SK-N-SH (cell line): ENCODE measurements around the gene TRMT44. TPM values are rescaled to one million over a fixed set of nuclear protein-coding genes. Genes with fewer than 3 reads are reported as not detected.

ENCODE experiments used
- CTCF ChIA-PET: fragments of 300-600, 350-600 bp; formaldehyde crosslinking; extraction: SDS; loops from one replicate; lab custom pipeline; 2021; lab: Yijun Ruan, JAX
- POLR2A ChIA-PET: fragments of 350-600 bp; sonication (Branson Sonifier 250); formaldehyde crosslinking; extraction: SDS; loops from one replicate; lab custom pipeline; 2020; ENCODE audit warnings: antibody characterized with exemption, inconsistent platforms; lab: Yijun Ruan, JAX
- DNase-seq: peaks from one replicate; pipeline ENCODE4 v3.0.0; 2012
- H2AFZ ChIP-seq: fragments of 200-600 bp; sonication (generic); 2 replicates; pipeline ENCODE4 v1.8.1; 2016; ENCODE audit warnings: antibody characterized with exemption, mild to moderate bottlenecking, low read depth
- H3F3A ChIP-seq: fragments of 200-600 bp; sonication (generic); replicated peaks from 2 replicates; pipeline ENCODE3; 2016; ENCODE audit warnings: antibody characterized with exemption, mild to moderate bottlenecking; ENCODE audit not compliant: insufficient read depth
- H3K27ac ChIP-seq, 2 experiments: fragments of 200-500 bp in 1 of 2; fragments of 200-600 bp in 1 of 2; sonication (Bioruptor generic) in 1 of 2; sonication (generic), shearing (Covaris generic) in 1 of 2; 2 replicates each; pipeline versions ENCODE4 v1.5.1 to v1.6.1; 2014 to 2016; ENCODE audit warnings: low read depth in 2 of 2, inconsistent platforms in 1 of 2, low read length in 1 of 2, mild to moderate bottlenecking in 1 of 2, mixed read lengths in 1 of 2
- H3K27me3 ChIP-seq: fragments of 200-600 bp; sonication (generic), shearing (Covaris generic); 2 replicates; pipeline ENCODE4 v1.6.1; 2016; ENCODE audit warnings: mixed run types; ENCODE audit not compliant: insufficient read depth
- H3K36me3 ChIP-seq, 2 experiments: fragments of 200-500 bp in 1 of 2; fragments of 200-600 bp in 1 of 2; sonication (Bioruptor generic) in 1 of 2; sonication (generic) in 1 of 2; replicated peaks in 1 of 2; 2 replicates each; pipeline versions ENCODE3 to v1.5.1; 2014 to 2016; ENCODE audit warnings: low read length in 1 of 2, mild to moderate bottlenecking in 1 of 2; ENCODE audit not compliant: insufficient read depth in 2 of 2, control insufficient read depth in 1 of 2
- H3K4me1 ChIP-seq, 2 experiments: fragments of 200-500 bp in 1 of 2; fragments of 200-600 bp in 1 of 2; sonication (Bioruptor generic) in 1 of 2; sonication (generic), shearing (Covaris generic) in 1 of 2; 2 replicates each; pipeline versions ENCODE4 v1.5.1 to v1.6.1; 2014 to 2016; ENCODE audit warnings: low read depth in 1 of 2, low read length in 1 of 2, mixed run types in 1 of 2; ENCODE audit not compliant: insufficient read depth in 2 of 2, control insufficient read depth in 1 of 2
- H3K4me2 ChIP-seq: fragments of 200-600 bp; sonication (generic), shearing (Covaris generic); 2 replicates; pipeline ENCODE4 v1.6.1; 2017; ENCODE audit warnings: mixed run types
- H3K4me3 ChIP-seq, 2 experiments: fragments of 200-500 bp in 1 of 2; fragments of 200-600 bp in 1 of 2; sonication (Bioruptor generic) in 1 of 2; sonication (generic), shearing (Covaris generic) in 1 of 2; 2 replicates each; pipeline versions ENCODE4 v1.5.1 to v1.8.1; 2014 to 2016; ENCODE audit warnings: low read depth in 2 of 2, inconsistent platforms in 1 of 2, low read length in 1 of 2, mild to moderate bottlenecking in 1 of 2, mixed read lengths in 1 of 2, moderate library complexity in 1 of 2
- H3K79me2 ChIP-seq: fragments of 200-600 bp; sonication (generic); 2 replicates; pipeline ENCODE4 v1.8.1; 2017; ENCODE audit warnings: mild to moderate bottlenecking; ENCODE audit not compliant: insufficient read depth
- H3K9ac ChIP-seq: fragments of 200-600 bp; sonication (generic); 2 replicates; pipeline ENCODE4 v1.6.1; 2017; ENCODE audit warnings: mixed run types
- H3K9me2 ChIP-seq: fragments of 200-600 bp; sonication (generic); 2 replicates; pipeline ENCODE4 v1.6.1; 2017; ENCODE audit warnings: mixed run types
- H3K9me3 ChIP-seq: fragments of 200-600 bp; sonication (generic); 2 replicates; pipeline ENCODE4 v1.6.1; 2017; ENCODE audit warnings: mixed run types, mild to moderate bottlenecking, moderate library complexity
- H4K20me1 ChIP-seq: fragments of 200-600 bp; sonication (generic); 2 replicates; pipeline ENCODE4 v1.6.1; 2017; ENCODE audit warnings: mild to moderate bottlenecking, mixed run types; ENCODE audit not compliant: insufficient read depth
- EP300 ChIP-seq, 2 experiments: IDR thresholded peaks; 2 replicates each; pipeline versions ENCODE4 v1.4.0 to v1.6.1; 2012; ENCODE audit warnings: borderline replicate concordance in 1 of 2, low read depth in 1 of 2, low read length in 1 of 2
- EZH2phosphoT487 ChIP-seq: fragments of 200-600 bp; sonication (generic); IDR thresholded peaks from 2 replicates; pipeline ENCODE4 v1.6.1; 2017; ENCODE audit warnings: low read depth, mixed run types, mild to moderate bottlenecking, antibody characterized with exemption, moderate library complexity, borderline replicate concordance
- FOSL2 ChIP-seq: IDR thresholded peaks from 2 replicates; pipeline ENCODE4 v1.4.0; 2012; ENCODE audit warnings: low read depth, mild to moderate bottlenecking, moderate library complexity, borderline replicate concordance
- GABPA ChIP-seq: IDR thresholded peaks from 2 replicates; pipeline ENCODE4 v1.4.0; 2012; ENCODE audit warnings: low read depth, mild to moderate bottlenecking
- IRF3 ChIP-seq: fragments of 150-350 bp; IDR thresholded peaks from 2 replicates; pipeline ENCODE4 v1.6.1; 2016; ENCODE audit warnings: mild to moderate bottlenecking, low read depth, low read length
- JUND ChIP-seq: IDR thresholded peaks from 2 replicates; pipeline ENCODE4 v1.4.0; 2012
- MXI1 ChIP-seq: IDR thresholded peaks from 2 replicates; pipeline ENCODE4 v1.6.1; 2012; ENCODE audit warnings: mild to moderate bottlenecking, low read depth, low read length, improper control_type of control experiment
- RAD21 ChIP-seq: IDR thresholded peaks from 2 replicates; pipeline ENCODE4 v1.6.1; 2012; ENCODE audit warnings: mild to moderate bottlenecking, low read length
- RCOR1 ChIP-seq: fragments of 150-350 bp; IDR thresholded peaks from 2 replicates; pipeline ENCODE4 v1.6.1; 2017; ENCODE audit warnings: antibody characterized with exemption, low read length
- SIN3A ChIP-seq: IDR thresholded peaks from 2 replicates; pipeline ENCODE4 v1.6.1; 2012; ENCODE audit warnings: low read depth, mild to moderate bottlenecking, low read length, moderate library complexity, borderline replicate concordance
- SMC3 ChIP-seq: IDR thresholded peaks from 2 replicates; pipeline ENCODE4 v1.6.1; 2012; ENCODE audit warnings: low read depth, low read length, improper control_type of control experiment
- TEAD4 ChIP-seq: IDR thresholded peaks from 2 replicates; pipeline ENCODE4 v1.4.0; 2012; ENCODE audit warnings: mild to moderate bottlenecking, borderline replicate concordance; ENCODE audit not compliant: insufficient read depth
- YY1 ChIP-seq: IDR thresholded peaks from 2 replicates; pipeline ENCODE4 v1.4.0; 2012; ENCODE audit warnings: low read depth, mild to moderate bottlenecking
- WGBS: methylation state at CpG from one replicate; pipeline ENCODE4 v1.1.6; 2017; ENCODE audit warnings: low lambda C conversion rate; 5-methylcytosine and 5-hydroxymethylcytosine counted together
- polyA plus RNA-seq, 3 experiments: library from polyadenylated mRNA; depleted of rRNA; stranded (reverse); fragments of >200 nt; gene quantifications; 2 replicates each; pipeline ENCODE4 v1.2.3, GENCODE V29; 2012
- TF ChIP-seq, protein P1 (sequence below): IDR thresholded peaks from 2 replicates; pipeline ENCODE4 v1.4.0; 2012; ENCODE audit warnings: low read depth, borderline replicate concordance
- TF ChIP-seq, protein P2 (sequence below): IDR thresholded peaks from 2 replicates; pipeline ENCODE4 v1.6.1; 2012; ENCODE audit warnings: mild to moderate bottlenecking, low read depth, low read length, moderate library complexity

The TRMT44 gene
- polyA plus RNA-seq, 1 of the 3 experiments (the other 2 are of a cell fraction), result 6.0 TPM

DNA sequence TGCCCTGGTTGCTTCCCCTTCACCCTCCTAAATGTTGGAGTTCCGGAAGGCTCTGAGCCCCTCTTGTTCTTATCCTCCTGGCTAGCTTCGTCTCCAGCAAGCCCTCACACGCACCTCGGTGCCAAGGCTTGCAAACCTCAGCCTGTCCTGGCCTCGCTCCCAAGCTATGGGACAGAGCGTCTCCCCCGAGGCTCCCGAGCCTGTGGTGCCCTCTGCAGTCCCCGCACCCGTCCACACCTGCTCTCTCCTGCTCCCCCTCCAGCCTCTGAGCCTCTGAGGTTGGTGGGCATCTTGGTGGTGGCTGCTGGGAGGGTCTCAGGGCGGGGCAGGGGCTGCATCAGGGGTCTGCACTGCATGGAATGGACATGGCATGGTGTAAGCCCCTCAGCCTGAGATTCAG is 63.2 kb downstream of the TRMT44 start:
- no peak overlapping the region for H3K27ac ChIP-seq
- DNase-seq, result no peak
- ChIA-PET POLR2A (no interaction called here), CTCF (interaction anchor here (0.7 to 5.9 kb wide), 5 partner anchors 9 to 262 kb away, joined by 3 to 27 read pairs (median 4); no protein-coding TSS in a partner anchor)
- H2AFZ ChIP-seq, result no peak overlapping the region
- H3F3A ChIP-seq, result no peaks in the 10 kb centered on the region
- H3K4me1 ChIP-seq, result peaks cover 0 to 9% of the 10 kb centered on the region in 2 experiments; a peak in 1 of 4 replicates
- WGBS, result 19% methylated on average over 11 of the region's 11 CpGs
- H3K36me3 ChIP-seq, result no peaks in the 10 kb centered on the region
- H3K9me2 ChIP-seq, result no peaks in the 10 kb centered on the region
- no peaks in the 10 kb centered on the region for H3K79me2 ChIP-seq
- H3K9ac ChIP-seq, result no peak overlapping the region
- H3K4me2 ChIP-seq, result no peak overlapping the region
- H3K9me3 ChIP-seq, result no peaks in the 10 kb centered on the region
- TF ChIP-seq TEAD4, result no peak
- TF ChIP-seq, protein P1, sequence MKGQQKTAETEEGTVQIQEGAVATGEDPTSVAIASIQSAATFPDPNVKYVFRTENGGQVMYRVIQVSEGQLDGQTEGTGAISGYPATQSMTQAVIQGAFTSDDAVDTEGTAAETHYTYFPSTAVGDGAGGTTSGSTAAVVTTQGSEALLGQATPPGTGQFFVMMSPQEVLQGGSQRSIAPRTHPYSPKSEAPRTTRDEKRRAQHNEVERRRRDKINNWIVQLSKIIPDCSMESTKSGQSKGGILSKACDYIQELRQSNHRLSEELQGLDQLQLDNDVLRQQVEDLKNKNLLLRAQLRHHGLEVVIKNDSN, result no peak
- no peak for TF ChIP-seq EZH2phosphoT487
- no peak for TF ChIP-seq SMC3
- no peak for TF ChIP-seq YY1
- H4K20me1 ChIP-seq, result no peaks in the 10 kb centered on the region
- no peak overlapping the region for H3K4me3 ChIP-seq
- H3K27me3 ChIP-seq, result peaks cover 10% of the 10 kb centered on the region; the same call in 1 of the 2 replicates

DNA sequence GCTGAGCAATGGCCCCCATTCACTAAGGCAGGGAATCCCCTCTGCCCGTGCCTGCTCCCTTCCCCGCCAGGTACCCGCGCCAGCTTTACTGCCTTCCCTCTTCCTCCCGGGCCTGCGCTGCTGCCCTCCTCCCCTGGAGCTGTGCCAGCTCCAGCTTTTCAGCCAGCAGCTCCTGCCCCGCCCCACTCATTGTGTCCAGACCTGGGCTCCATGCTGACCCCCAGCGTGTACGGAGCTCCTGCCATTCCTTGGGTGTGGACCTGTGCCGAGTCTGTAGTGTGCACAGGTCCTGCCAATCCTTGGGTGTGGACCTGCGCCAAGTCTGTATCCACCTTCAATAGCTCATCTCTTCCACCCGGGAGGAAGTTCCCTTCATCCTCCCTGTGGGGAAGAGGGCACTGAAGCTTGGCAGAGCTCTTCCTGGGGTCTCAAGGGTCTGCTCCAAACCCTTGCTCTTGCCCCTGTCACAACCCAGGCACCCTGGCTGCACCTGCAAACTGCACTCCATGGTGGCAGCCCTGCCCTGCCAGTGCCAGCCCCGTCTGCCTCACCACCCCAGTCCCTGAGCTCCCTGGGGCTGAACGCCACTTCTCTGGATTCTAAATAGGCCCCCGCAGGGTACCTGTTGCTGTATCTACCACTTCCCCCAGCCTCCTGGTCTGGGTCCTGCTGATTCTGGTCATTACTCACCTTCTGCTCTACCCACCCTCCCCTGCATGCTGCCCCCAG is 63.9 kb downstream of the TRMT44 start:
- no peaks in the 10 kb centered on the region for H3K9me2 ChIP-seq
- TF ChIP-seq TEAD4 (no peak), EZH2phosphoT487 (no peak)
- peak; percentile 79 for DNase-seq
- H2AFZ ChIP-seq, result no peak overlapping the region
- H3K36me3 ChIP-seq, result no peaks in the 10 kb centered on the region
- WGBS, result 28% methylated on average over 11 of the region's 15 CpGs
- H4K20me1 ChIP-seq, result no peaks in the 10 kb centered on the region
- H3K27me3 ChIP-seq, result peaks cover 10% of the 10 kb centered on the region; the same call in 1 of the 2 replicates
- no peaks in the 10 kb centered on the region for H3K79me2 ChIP-seq
- CTCF ChIA-PET, result interaction anchor here (0.7 to 5.9 kb wide), 5 partner anchors 9 to 263 kb away, joined by 3 to 27 read pairs (median 4); no protein-coding TSS in a partner anchor
- H3K9ac ChIP-seq, result no peak overlapping the region
- no peaks in the 10 kb centered on the region for H3K9me3 ChIP-seq
- POLR2A ChIA-PET, result no interaction called here
- peaks cover 0 to 9% of the 10 kb centered on the region in 2 experiments; a peak in 1 of 4 replicates for H3K4me1 ChIP-seq
- H3K4me3 ChIP-seq, result no peak overlapping the region
- H3F3A ChIP-seq, result no peaks in the 10 kb centered on the region
- no peak overlapping the region for H3K4me2 ChIP-seq
- H3K27ac ChIP-seq, result no peak overlapping the region

DNA sequence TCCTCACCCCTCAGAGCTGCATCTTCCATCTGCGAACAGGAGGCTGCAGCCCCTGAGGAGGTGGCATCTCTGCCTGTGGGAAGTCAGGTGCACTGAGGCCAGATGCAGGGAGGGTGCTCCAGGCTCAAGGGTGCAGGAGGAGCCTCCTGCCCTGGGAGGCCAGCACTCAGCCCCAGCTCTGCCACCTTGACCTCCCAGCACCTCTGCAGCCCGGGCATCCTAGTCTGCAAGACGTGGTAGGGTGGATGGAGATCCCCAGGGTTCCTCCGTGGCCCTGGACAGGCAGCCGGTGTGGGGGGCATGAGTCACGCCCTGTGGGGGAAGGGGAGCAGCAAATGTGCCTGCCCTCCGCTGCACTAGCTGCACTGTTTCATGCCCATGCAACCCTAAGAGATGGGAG is 64.7 kb downstream of the TRMT44 start:
- Histone ChIP-seq H3K27ac (no peak overlapping the region), H3F3A (no peaks in the 10 kb centered on the region), H3K9me3 (no peaks in the 10 kb centered on the region), H3K4me2 (no peak overlapping the region), H3K27me3 (peaks cover 10% of the 10 kb centered on the region; the same call in 1 of the 2 replicates), H3K79me2 (no peaks in the 10 kb centered on the region), H2AFZ (no peak overlapping the region), H4K20me1 (no peaks in the 10 kb centered on the region), H3K4me3 (no peak overlapping the region), H3K9ac (no peak overlapping the region), H3K9me2 (no peaks in the 10 kb centered on the region), H3K4me1 (peaks cover 0 to 9% of the 10 kb centered on the region in 2 experiments; a peak in 1 of 4 replicates), H3K36me3 (no peaks in the 10 kb centered on the region)
- ChIA-PET CTCF (interaction anchor here (1.7 to 5.9 kb wide), 2 partner anchors 12 to 36 kb away, joined by 6 to 27 read pairs; no protein-coding TSS in a partner anchor), POLR2A (no interaction called here)
- DNase-seq, result no peak
- 44% methylated on average over 5 of the region's 7 CpGs for WGBS
- TF ChIP-seq RCOR1 (no peak), RAD21 (no peak), GABPA (no peak), IRF3 (no peak), SMC3 (no peak), SIN3A (no peak), FOSL2 (no peak), TEAD4 (no peak), JUND (no peak), MXI1 (no peak), EP300 (IDR thresholded peaks at IDR 0.05; ENCODE audit: borderline replicate concordance in 1 of 2, low read depth in 1 of 2, low read length in 1 of 2) (no peak)
- TF ChIP-seq, protein P2, sequence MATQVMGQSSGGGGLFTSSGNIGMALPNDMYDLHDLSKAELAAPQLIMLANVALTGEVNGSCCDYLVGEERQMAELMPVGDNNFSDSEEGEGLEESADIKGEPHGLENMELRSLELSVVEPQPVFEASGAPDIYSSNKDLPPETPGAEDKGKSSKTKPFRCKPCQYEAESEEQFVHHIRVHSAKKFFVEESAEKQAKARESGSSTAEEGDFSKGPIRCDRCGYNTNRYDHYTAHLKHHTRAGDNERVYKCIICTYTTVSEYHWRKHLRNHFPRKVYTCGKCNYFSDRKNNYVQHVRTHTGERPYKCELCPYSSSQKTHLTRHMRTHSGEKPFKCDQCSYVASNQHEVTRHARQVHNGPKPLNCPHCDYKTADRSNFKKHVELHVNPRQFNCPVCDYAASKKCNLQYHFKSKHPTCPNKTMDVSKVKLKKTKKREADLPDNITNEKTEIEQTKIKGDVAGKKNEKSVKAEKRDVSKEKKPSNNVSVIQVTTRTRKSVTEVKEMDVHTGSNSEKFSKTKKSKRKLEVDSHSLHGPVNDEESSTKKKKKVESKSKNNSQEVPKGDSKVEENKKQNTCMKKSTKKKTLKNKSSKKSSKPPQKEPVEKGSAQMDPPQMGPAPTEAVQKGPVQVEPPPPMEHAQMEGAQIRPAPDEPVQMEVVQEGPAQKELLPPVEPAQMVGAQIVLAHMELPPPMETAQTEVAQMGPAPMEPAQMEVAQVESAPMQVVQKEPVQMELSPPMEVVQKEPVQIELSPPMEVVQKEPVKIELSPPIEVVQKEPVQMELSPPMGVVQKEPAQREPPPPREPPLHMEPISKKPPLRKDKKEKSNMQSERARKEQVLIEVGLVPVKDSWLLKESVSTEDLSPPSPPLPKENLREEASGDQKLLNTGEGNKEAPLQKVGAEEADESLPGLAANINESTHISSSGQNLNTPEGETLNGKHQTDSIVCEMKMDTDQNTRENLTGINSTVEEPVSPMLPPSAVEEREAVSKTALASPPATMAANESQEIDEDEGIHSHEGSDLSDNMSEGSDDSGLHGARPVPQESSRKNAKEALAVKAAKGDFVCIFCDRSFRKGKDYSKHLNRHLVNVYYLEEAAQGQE, result no peak
